Endometrial microvascular endothelial cells (primary cell): ENCODE data around the gene MYMK. TPM values are rescaled to one million over a fixed set of nuclear protein-coding genes. Genes with fewer than 3 reads are reported as not detected.

Experiments
- in situ Hi-C: cut with HindIII; loops from 2 replicates; pipeline ENCODE4 v1.10.0; 2017; ENCODE audit warnings: low sequenced_read_pairs, low pct_unique_long_range_greater_than_20kb; ENCODE audit errors: inconsistent ontology term
- total RNA-seq: library from RNA; depleted of rRNA; stranded (reverse); fragments of >200 nt; gene quantifications from one replicate; pipeline ENCODE4 v1.2.3, GENCODE V29; 2015; ENCODE audit errors: inconsistent ontology term

MYMK gene
- total RNA-seq, 1 donor from 2014 or later, result not detected

DNA sequence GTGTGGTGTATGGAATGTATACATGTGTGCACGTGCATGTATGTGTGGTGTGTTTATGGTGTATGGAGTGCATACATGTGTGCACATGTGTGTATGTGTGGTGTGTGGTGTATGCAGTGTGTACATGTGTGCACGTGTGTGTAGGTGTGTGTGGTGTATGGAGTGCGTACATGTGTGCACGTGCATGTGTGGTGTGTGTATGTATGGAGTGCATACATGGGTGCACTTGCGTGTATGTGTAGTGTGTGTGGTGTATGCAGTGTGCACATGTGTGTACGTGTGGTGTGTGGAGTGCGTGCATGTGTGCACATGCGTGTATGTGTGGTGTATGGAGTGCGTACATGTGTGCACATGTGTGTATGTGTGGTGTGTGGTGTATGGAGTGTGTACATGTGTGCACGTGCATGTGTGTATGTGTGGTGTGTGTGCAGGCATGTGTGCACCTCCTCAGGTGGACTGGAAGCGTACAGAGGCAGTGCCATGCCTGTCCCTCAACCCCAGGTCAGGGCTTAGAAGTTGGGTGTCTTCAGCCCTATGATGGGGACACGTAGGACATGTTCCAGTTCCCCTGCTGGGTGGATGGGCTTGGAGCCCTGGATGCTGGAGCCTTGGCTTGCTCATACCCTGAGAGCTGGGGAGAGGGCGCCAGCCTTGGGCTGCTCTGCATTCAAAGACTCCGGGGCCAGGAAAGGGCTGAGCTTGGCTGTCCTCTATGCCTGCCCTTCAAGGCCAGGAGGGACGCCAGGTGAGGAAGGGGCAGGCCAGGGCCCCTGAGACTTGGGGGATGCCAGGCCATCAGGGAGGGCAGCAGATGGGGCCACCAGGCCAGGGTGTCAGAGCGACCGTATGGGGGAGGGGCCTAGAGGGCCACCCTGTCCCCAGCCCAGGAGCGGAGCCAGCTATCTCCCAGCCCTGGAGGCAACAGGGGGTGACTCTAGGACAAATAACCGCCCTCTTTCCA lies 12.2 kb downstream of the MYMK start:
- in situ Hi-C loops, result no loop called here

GRCh38 chr9:133511607-133512006 lies 13.2 kb downstream of the MYMK start:
- in situ Hi-C loops, result no loop called here

- in situ Hi-C loops, result no loop called here
Observed at GRCh38 chr9:133510926-133511505, 13.7 kb downstream of the MYMK start.

DNA sequence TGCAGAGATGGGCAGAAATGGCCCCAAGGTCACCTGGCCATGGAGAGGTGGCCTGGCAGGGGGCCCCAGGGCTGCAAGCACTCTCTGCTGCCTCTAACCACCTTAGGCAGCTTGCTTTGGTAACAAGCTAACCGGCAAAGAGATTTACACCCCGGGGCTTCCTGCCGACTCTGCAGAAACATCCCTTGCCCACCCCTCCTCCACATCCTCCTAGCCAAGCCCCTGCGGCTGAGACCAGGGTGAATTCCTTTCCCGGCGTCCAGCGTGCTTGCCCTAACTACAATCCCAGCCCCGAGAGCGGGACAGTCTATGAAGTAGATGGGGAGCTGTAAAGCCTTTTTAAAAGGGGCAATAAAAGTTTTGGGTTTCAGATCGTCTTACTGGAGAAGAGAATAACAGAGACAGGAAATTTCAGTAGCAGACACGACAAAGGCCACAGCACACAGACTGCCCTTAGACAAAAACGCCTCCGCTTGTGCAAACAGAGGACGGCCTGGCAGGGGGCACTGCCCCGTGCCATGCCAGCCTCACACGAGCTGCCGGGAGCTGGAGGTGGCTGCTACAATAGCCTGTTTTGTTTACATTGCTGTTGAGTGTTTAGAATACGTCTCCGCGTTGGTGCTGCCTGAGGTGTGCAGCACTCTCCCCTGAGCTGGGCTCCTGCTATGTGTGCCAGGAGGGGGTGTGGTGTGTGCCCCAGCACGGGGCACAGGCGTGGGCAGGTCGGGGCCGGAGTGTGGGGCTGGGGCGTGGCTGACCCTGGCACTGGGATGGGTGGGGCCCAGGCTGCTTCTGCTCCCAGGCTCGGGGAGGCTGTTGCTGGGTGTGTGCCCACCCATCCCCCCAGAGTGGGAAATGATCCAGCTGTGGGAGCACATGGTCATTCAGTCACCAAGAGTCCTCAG lies 15.3 kb downstream of the MYMK start:
- in situ Hi-C loops, result no loop called here

DNA sequence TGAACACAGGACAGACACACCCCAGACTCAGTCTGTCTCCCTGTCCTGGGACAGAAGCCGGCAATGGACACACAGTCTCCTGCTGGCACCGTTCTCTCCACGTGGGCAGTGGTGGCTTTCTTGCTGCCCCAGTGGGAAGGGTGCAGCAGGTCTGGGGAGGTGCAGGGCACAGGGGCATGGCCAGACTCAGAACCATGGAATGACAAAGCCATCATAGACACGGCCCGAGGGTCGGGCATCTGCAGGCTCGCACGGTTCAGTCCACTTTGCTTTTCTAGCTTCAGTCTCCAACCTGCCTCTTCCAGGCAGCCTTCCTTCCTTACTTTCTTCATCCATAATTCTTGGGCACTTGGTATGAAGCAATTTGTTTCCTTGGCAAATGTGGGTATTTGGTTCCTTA lies 16.7 kb downstream of the MYMK start:
- in situ Hi-C loops, result no loop called here

- in situ Hi-C loops, result no loop called here
Observed at GRCh38 chr9:133507246-133507965, 17.4 kb downstream of the MYMK start.

DNA sequence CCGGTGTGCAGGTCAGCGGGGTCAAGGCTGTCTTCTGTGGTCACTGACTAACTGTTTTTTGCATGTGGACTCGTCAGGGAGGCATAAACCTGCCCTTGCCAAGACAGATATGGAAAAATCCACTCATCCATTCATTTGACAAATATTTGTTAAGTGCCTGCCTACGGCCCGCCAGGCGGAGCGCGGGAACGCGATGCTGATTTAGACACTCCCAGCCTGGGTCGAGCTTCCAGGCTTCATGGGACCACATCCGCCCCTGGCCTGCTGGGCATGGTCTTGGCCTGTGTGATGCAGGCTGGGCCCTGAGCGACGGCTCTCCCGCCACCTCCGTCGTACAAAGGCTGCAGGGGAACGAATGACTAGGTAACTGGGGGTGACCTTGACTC lies 18.1 kb downstream of the MYMK start:
- in situ Hi-C loops, result no loop called here

DNA sequence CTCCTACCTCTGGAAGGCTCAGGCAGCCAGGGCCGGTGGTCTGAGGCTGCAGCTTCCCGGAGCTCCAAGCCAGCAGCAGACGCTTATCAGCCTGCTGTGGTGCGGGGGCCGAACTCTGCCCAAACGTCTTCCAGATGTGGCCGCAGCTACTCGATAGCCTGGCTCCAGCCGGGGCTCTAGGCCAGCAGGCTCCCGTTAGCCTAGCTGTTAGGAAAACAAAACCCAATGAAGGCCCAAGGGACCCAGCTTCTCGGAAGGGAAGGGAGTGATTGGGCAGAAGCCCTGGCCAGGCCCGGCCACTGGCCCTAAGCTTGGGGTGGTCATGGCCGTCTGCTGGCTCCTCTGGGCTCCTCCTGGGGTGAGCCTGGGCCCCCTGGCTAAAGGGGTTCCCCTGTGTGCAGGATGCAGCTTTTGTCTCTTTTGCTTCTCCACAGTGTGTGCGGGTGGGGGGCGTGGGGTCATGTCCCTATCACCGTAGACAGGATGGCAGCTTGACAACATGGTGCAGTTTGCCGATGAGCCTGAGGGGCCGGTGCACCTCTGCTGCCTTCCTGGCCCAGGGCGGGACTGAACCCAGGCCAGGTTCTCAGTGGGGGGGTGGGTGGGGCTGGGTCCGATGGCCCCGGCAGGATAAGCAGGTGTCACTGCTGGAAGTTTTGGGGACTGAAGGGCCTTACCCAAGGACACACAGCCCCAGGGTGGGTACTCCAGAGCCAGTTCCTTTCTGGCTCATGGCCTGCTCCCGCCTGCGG lies 18.7 kb downstream of the MYMK start:
- in situ Hi-C loops, result no loop called here

DNA sequence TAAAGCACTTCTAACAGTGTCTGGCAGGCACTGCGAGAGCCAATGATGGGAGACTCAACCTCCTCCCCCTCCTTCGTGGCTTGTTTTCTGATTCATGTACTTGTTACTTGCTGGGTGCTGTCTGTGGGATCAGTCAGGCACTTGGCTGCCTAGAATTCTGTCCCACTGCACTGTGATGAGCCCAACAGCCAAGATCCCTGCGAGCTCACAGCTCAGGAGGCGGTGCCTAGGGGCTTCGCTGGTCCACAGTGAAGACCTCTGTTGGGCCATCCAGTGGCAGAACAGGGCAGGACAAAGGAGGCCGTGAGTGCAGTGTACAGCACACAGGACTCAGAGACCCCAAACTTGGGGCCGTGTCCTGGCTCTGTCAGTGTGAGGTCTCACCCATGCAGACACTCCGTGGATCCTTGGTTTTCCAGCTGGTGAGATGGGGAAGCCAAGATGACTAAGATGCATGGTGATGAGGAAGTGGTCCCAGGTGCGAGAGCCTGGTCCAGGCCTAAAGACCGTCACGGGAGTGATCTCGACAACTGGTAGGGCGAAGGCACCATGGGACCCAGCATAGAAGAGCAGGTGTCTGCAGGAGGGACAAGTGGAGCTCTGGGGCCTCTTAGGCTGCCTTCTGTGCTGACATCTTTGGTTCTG lies 19.5 kb downstream of the MYMK start:
- in situ Hi-C loops, result no loop called here

DNA sequence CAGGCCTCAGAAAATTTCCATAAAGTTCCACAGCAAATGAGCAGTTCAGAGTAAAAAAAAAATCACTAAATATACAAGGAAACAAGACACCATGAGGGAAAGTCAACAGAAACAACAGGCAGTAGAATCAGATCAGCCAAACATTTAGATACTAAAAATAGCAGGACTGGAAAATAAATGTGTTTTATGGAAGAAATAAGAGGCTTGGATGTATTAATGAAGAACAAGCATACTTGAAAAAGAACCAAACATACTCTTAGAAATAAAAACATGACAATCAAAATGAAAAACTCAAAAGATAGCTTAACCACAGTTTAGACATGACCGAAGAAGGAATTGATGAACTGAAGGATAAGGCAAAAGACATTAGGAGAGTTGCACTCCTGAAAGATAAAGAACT lies 22.6 kb downstream of the MYMK start:
- in situ Hi-C loops, result no loop called here

- in situ Hi-C loops, result no loop called here
Observed at GRCh38 chr9:133499892-133500270, 24.9 kb downstream of the MYMK start.

GRCh38 chr9:133499132-133499891 lies 25.4 kb downstream of the MYMK start:
- in situ Hi-C loops, result no loop called here

DNA sequence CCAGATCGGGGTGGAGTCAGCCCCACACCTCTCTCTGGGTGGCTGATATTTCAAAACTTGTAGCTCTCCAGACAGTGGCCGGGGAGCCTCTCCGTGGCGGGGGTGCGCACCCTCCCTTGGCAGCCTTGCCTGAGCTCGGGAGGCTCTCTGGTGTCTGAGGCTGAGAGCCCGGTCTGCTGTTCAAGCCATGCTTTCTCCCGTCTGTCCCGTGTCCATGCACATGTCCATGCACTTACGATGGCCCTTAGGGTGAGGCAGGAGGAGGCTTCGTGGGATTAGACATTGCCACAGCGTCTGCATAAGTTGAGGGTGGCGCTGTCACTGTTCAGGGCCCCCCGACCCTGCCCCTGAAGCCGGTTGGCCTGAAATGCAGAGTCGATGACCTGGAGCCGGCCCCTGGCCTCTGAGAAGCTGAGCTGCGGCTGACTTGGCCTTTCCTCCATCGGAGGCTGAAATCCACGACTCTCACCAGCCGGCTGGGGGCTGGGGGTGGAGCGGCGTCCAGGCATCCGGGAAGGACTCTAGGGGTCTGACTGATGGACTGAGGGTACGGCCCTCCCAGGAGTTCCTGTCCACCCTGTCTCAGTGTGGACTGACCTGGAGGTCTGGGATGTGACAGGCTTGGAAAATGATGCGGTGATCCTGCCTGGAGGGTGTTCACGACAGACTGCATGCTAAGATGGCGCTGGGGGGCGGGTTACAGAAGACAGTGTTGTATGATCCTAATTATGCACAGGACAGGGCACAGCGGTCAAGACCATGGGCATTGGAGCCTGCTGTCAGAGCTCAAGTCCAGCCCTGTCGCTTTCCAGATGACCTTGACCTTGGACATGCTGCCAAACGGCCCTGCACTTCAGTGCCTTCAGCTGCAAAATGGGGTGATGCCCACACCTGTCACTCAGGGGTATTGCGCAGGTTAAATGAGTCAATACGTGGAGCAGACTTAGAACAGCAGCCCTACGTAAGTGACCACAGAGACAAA lies 27.6 kb downstream of the MYMK start:
- in situ Hi-C loops, result no loop called here

DNA sequence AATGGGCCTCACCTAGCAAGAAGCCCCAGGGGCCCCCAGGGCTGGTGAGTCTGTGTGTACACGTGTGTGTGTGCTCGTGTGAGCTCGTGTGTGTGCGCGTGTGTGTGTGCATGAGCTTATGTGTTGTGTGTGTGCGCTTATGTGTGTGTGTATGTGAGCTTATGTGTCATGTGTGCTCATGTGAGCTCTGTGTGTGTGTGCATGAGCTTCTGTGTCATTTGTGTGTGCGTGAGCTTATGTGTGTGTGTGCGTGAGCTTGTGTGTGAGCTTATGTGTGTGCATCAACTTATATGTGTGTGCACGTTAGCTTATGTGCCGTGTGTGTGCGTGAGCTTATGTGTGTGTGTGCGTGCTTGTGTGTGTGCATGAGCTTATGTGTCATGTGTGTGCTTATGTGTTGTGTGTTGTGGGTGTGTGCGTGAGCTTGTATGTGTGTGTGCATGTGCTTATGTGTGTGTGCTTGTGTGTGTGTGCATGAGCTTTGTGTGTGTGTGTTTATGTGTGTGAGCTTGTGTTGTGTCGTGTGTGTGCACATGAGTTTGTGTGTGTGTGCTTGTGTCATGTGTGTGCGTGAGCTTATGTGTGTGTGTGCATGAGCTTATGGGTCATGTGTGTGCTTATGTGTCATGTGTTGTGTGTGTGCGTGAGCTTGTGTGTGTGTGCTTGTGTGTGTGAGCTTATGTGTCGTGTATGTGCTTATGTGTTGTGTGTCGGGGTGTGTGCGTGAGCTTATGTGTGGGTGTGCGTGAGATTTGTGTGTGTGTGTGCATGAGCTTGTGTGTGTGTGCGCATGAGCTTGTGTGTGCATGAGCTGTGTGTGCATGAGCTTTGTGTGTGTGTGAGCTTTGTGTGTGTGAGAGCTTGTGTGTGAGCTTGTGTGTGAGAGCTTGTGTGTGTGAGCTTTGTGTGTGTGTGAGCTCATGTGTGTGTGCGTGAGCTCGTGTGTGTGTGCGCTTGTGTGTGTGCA lies 29.1 kb downstream of the MYMK start:
- in situ Hi-C loops, result no loop called here
